A673 (cell line): Measurements from ENCODE around the gene FOS.

Source experiments
- EZH2 ChIP-seq: fragments of 200-600 bp; sonication (generic); IDR thresholded peaks from 2 replicates; pipeline ENCODE4 v1.6.1; 2017; ENCODE audit warnings: borderline replicate concordance, low read depth, mild to moderate bottlenecking, mixed read lengths, antibody characterized with exemption, low read length; ENCODE audit not compliant: poor library complexity, severe bottlenecking
- TF ChIP-seq, protein P1 (sequence below): fragments of 300-800, 200-600 bp; sonication (generic); conservative IDR thresholded peaks from 2 replicates; pipeline ENCODE4 v1.5.1; 2017; ENCODE audit warnings: low read depth, mild to moderate bottlenecking, antibody characterized with exemption, low read length, moderate library complexity, mixed read lengths

DNA sequence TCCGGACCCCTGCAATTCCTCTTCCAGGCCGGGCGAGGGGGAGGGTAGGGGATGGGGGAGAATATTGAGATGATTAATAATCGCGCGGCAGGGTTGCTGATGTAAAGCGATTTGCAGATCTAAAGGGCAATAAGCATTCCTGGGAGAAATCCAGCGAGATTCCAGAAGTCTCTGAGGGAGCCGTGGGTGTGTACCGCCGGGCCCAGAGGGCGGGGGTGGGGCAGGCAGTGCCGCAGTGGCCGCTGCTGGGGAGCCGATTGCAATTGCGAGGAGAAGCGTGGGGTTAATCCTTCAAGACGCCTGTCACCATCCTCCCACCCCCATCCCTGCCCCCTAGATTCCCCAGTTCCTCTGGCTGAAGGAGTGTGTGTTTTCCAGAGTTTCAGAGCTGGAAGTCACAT is 16.4 kb downstream of the FOS start:
- TF ChIP-seq, protein P1, sequence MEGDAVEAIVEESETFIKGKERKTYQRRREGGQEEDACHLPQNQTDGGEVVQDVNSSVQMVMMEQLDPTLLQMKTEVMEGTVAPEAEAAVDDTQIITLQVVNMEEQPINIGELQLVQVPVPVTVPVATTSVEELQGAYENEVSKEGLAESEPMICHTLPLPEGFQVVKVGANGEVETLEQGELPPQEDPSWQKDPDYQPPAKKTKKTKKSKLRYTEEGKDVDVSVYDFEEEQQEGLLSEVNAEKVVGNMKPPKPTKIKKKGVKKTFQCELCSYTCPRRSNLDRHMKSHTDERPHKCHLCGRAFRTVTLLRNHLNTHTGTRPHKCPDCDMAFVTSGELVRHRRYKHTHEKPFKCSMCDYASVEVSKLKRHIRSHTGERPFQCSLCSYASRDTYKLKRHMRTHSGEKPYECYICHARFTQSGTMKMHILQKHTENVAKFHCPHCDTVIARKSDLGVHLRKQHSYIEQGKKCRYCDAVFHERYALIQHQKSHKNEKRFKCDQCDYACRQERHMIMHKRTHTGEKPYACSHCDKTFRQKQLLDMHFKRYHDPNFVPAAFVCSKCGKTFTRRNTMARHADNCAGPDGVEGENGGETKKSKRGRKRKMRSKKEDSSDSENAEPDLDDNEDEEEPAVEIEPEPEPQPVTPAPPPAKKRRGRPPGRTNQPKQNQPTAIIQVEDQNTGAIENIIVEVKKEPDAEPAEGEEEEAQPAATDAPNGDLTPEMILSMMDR: no peak
- TF ChIP-seq EZH2: no peak
